Measurements from ENCODE around the gene BRSK2. TPM values are rescaled to one million over a fixed set of nuclear protein-coding genes. Genes with fewer than 3 reads are reported as not detected.

BRSK2 gene
- total and polyA plus RNA-seq, 2 donors (not counting 1 experiment from before 2014, with no cell fraction given), result 0.11 to 0.33 TPM

GRCh38 chr11:1447845-1448825, 58.4 kb downstream of the BRSK2 start:
- no peak overlapping the region for H3K4me3 ChIP-seq (replicated peaks in 1 of 4; ENCODE audit: control extremely low read depth in 1 of 4, insufficient read depth in 1 of 4, low read depth in 3 of 4, low read length in 4 of 4)
- no peaks in the 10 kb centered on the region for H3K27me3 ChIP-seq (ENCODE audit: control insufficient read depth, insufficient read depth, low read length)
- no peaks in the 10 kb centered on the region for H3K79me2 ChIP-seq (ENCODE audit: control insufficient read depth, insufficient read depth, low read length)
- no peaks in the 10 kb centered on the region for H4K20me1 ChIP-seq (ENCODE audit: control insufficient read depth, extremely low read depth, insufficient read depth, low read length)
- H3K4me1 ChIP-seq (ENCODE audit: control insufficient read depth, extremely low read depth, insufficient read depth, low read length), result no peaks in the 10 kb centered on the region
- TF ChIP-seq EZH2 (IDR thresholded peaks at IDR 0.05; ENCODE audit: low read length, missing control alignments) (no peak), CTCF (conservative IDR thresholded peaks at IDR 0.05 in 1 of 2, IDR thresholded peaks at IDR 0.05 in 1 of 2; ENCODE audit: low read depth in 1 of 2, low read length in 2 of 2) (no peak)
- no peak overlapping the region for H3K9ac ChIP-seq (ENCODE audit: insufficient read depth, low read length)
- DNase-seq (ENCODE audit: low read depth in 2 of 2), result no peak
- H3K27ac ChIP-seq (ENCODE audit: insufficient read depth, low read length), result no peak overlapping the region
- no peak overlapping the region for H3K4me2 ChIP-seq (ENCODE audit: extremely low read depth, insufficient read depth, low read length)
- no peak overlapping the region for H2AFZ ChIP-seq (ENCODE audit: low read length)
- no peaks in the 10 kb centered on the region for H3K36me3 ChIP-seq (ENCODE audit: control insufficient read depth, insufficient read depth, low read length)
- H3K9me3 ChIP-seq (ENCODE audit: control insufficient read depth, insufficient read depth, low read depth, low read length), result no peaks in the 10 kb centered on the region

- Histone ChIP-seq H3K36me3 (ENCODE audit: control insufficient read depth, insufficient read depth, low read length) (no peaks in the 10 kb centered on the region), H3K4me1 (ENCODE audit: control insufficient read depth, extremely low read depth, insufficient read depth, low read length) (no peaks in the 10 kb centered on the region), H3K4me2 (ENCODE audit: extremely low read depth, insufficient read depth, low read length) (no peak overlapping the region), H3K9ac (ENCODE audit: insufficient read depth, low read length) (no peak overlapping the region), H3K79me2 (ENCODE audit: control insufficient read depth, insufficient read depth, low read length) (no peaks in the 10 kb centered on the region), H3K27me3 (ENCODE audit: control insufficient read depth, insufficient read depth, low read length) (no peaks in the 10 kb centered on the region), H3K4me3 (replicated peaks in 1 of 4; ENCODE audit: control extremely low read depth in 1 of 4, insufficient read depth in 1 of 4, low read depth in 3 of 4, low read length in 4 of 4) (no peak overlapping the region), H4K20me1 (ENCODE audit: control insufficient read depth, extremely low read depth, insufficient read depth, low read length) (no peaks in the 10 kb centered on the region), H3K9me3 (ENCODE audit: control insufficient read depth, insufficient read depth, low read depth, low read length) (no peaks in the 10 kb centered on the region), H3K27ac (ENCODE audit: insufficient read depth, low read length) (no peak overlapping the region), H2AFZ (ENCODE audit: low read length) (no peak overlapping the region)
- no peak for DNase-seq (ENCODE audit: low read depth in 2 of 2)
- TF ChIP-seq EZH2 (IDR thresholded peaks at IDR 0.05; ENCODE audit: low read length, missing control alignments) (no peak), CTCF (conservative IDR thresholded peaks at IDR 0.05 in 1 of 2, IDR thresholded peaks at IDR 0.05 in 1 of 2; ENCODE audit: low read depth in 1 of 2, low read length in 2 of 2) (no peak)
These were observed 59.1 kb downstream of the BRSK2 start for GRCh38 chr11:1448882-1449281.

- Histone ChIP-seq H3K9me3 (ENCODE audit: control insufficient read depth, insufficient read depth, low read depth, low read length) (no peaks in the 10 kb centered on the region), H3K79me2 (ENCODE audit: control insufficient read depth, insufficient read depth, low read length) (no peaks in the 10 kb centered on the region), H2AFZ (ENCODE audit: low read length) (no peak overlapping the region), H3K9ac (ENCODE audit: insufficient read depth, low read length) (no peak overlapping the region), H3K4me2 (ENCODE audit: extremely low read depth, insufficient read depth, low read length) (no peak overlapping the region), H4K20me1 (ENCODE audit: control insufficient read depth, extremely low read depth, insufficient read depth, low read length) (no peaks in the 10 kb centered on the region), H3K4me1 (ENCODE audit: control insufficient read depth, extremely low read depth, insufficient read depth, low read length) (no peaks in the 10 kb centered on the region), H3K27me3 (ENCODE audit: control insufficient read depth, insufficient read depth, low read length) (no peaks in the 10 kb centered on the region), H3K36me3 (ENCODE audit: control insufficient read depth, insufficient read depth, low read length) (no peaks in the 10 kb centered on the region), H3K27ac (ENCODE audit: insufficient read depth, low read length) (no peak overlapping the region), H3K4me3 (replicated peaks in 1 of 4; ENCODE audit: control extremely low read depth in 1 of 4, insufficient read depth in 1 of 4, low read depth in 3 of 4, low read length in 4 of 4) (no peak overlapping the region)
- DNase-seq (ENCODE audit: low read depth in 2 of 2), result no peak
- no peak for TF ChIP-seq CTCF (conservative IDR thresholded peaks at IDR 0.05 in 1 of 2, IDR thresholded peaks at IDR 0.05 in 1 of 2; ENCODE audit: low read depth in 1 of 2, low read length in 2 of 2)
- no peak for TF ChIP-seq EZH2 (IDR thresholded peaks at IDR 0.05; ENCODE audit: low read length, missing control alignments)
These were observed 59.9 kb downstream of the BRSK2 start for GRCh38 chr11:1449490-1450243.
